ENCODE results near the gene KLHL25. TPM values are rescaled to one million over a fixed set of nuclear protein-coding genes. Genes with fewer than 3 reads are reported as not detected.
A peak's percentile ranks its signal among the peaks of the same experiment; 100 is the strongest.
"Not testable (repeated sequence)": the region's sequence is repeated elsewhere in the genome, so short reads cannot be mapped to it uniquely, and the experiment has no call there.

The KLHL25 gene, protein sequence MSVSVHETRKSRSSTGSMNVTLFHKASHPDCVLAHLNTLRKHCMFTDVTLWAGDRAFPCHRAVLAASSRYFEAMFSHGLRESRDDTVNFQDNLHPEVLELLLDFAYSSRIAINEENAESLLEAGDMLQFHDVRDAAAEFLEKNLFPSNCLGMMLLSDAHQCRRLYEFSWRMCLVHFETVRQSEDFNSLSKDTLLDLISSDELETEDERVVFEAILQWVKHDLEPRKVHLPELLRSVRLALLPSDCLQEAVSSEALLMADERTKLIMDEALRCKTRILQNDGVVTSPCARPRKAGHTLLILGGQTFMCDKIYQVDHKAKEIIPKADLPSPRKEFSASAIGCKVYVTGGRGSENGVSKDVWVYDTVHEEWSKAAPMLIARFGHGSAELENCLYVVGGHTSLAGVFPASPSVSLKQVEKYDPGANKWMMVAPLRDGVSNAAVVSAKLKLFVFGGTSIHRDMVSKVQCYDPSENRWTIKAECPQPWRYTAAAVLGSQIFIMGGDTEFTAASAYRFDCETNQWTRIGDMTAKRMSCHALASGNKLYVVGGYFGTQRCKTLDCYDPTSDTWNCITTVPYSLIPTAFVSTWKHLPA
- total RNA-seq = 3.6 and 3.9 TPM in 2 replicates

DNA sequence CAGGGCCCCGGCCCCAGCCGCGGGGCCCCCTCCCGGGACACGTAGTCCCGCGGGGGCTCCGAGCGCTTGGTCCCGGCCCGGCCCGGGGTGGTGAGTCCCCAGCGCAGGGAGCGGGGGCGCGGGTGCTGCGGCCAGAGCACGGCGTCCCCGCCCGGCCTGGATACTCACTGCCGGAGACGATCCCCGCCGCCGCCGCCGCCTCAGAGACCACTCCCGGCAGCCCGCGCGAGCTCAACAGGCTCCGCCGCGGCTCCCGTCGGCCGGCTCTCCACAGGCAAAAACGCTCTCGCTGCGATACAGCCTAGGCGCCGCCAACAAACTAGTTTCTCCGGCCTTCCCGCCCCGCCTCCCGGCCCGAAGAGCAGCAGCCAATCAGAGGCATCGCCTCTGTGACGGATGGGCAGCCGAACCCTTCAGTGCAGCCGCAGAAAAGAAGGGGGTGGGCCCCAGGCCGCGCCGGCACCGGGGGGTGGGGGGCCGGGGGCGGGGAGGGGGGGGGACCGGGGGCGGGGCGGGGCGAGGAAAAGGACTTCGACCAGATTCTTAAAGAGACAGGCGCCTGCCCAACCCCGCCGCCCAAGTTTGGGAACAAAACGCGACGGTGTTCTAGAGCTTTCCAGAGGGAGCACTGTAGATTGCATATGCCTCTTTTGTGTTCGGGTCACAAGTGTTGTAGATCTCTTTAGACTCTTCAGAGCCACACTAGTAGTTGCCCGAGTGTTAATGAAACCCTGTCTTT lies at the start of gene KLHL25:
Gene KLHL25, minus strand, starts transcription at position 328 of the 739 bp plus-strand sequence. CDS start 25,115 bp downstream, outside the sequence.
- peak; percentile 95 for DNase-seq (ENCODE audit: low read depth in 2 of 2)

DNA sequence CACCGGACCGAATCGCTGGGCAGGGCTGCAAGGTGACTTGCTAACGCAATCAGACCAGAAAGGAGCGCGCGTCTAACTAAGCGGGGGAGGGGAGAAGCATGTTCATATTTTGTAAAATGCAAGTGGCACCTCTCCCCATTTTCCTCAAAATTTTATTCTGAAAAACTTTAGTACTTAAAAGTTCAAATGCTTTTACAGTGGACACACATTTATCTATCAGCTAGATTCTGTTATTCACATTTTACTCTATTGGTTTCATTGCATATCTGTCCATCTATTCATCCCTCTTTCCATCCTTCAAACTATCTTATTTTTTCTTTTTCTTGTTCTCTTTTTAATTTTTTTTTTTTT lies 46.1 kb upstream of the KLHL25 start:
- DNase-seq (ENCODE audit: low read depth in 2 of 2) = no peak

DNA sequence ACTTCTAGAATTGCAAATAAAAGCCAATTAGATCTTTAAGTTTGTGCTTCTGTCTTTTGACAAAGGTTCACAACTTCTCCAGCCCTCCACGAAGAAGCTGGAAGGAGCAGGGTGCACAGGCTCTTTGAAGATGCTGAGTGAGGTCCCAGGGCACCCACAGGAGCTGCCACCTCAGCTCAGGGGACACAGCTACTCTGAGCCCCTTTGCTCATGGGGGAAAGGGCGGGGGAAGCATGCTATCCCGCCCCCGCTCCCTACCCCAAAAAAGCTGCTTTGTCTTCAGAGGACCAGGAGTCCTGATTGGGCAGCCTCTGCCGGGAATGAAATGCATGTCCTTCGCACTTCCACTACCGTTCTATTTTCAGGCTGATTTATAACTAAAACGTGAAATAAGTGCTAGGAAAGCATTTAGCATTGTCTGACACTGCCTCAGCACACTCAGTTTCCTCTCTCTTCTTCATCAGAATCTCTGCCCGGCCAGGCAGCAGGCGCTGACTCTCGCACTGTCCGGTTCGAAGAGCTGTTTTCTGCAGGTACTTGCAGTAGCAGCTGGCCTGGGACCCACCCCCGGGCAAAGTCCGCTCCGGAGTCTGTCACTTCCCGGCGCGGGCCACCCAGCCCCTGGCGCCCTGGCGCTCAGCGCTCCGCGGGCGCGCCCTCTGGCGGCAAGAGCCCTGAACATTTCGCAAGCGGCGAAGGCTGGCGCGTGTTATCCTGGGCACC lies 45.5 kb upstream of the KLHL25 start:
- peak; percentile 65 to 82 for DNase-seq (ENCODE audit: low read depth in 2 of 2)

DNA sequence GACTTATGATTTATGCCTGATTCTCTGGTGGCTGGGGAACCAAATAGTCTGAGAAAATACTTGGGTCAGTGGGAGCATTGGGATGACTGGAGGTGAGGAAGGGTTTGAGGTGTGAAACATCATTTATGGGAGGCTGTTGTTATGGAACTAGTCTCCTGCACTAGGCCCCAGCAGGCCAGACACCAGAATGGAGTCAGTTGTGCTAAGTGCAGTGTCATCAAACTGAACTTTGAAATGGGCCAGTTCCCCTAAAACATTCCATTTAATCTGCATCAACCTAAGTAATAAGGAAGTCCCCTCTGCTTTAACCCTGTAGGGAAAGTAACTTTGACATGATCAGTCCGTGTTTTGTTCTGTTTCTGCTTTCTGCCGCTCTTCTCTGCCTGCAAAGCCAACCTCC lies 44.9 kb upstream of the KLHL25 start:
- no peak for DNase-seq (ENCODE audit: low read depth in 2 of 2)

DNA sequence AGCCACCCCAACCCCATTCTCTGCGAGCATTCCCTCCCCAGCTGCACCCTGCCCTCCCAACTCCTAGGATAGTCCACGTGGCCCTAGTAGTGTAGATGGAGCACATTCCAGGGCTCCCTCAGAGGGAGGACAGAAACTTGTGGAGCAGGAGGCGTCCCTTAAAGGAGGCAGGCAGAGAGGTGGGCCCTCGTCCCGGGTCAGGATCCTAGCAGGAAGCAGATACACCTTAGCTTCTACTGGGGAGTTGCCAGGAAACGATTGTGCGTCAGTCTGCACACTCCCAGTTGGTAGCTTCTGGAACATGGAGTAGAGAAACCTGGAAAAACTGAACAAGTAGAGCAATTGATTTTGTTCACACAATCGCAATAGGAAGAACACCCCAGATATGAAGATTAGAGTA lies 43.9 kb upstream of the KLHL25 start:
- no peak for DNase-seq (ENCODE audit: low read depth in 2 of 2)

DNA sequence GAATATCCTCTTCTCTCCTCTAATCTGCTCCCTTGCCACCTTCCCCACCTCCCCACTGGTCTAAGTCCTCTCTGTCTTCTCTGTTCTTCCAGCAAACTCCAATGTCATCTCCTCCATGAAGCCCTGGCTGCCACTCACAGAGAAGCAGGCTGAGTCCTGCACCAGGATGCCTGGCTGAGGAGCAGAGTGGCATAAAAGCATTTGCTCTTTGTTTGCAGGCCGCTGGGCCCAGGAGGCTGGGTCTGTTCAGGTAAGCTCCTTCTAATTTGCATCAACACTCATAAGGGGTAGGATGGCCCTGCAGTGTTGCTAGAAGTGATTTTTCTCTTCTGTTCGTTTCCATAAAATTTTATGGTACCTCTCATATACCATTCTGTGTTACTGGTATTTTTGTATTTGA lies 43.2 kb upstream of the KLHL25 start:
- DNase-seq (ENCODE audit: low read depth in 2 of 2) = no peak

- peak; percentile 37 to 77 for DNase-seq (ENCODE audit: low read depth in 2 of 2)
Measured at GRCh38 chr15:85837011-85837433, 42.3 kb upstream of the KLHL25 start.

DNA sequence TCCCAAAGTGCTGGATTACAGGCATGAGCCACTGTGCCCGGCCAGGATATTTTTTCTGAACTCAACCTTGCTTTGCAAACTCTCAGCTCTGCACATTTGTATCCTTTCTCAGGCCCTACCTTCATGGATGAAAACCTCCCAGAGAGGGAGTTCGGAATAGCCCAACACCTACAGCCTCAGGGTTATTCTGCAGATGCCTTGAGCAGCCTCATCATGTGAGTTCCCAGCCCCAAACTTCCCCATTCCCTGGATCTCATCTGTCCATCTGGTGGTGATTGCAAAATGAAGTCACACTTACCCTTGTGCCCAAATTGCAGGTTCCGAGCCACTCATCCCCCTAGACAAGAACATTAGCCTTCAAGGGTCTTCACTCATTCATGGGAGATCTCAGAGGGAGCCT lies 39.9 kb upstream of the KLHL25 start:
- no peak for DNase-seq (ENCODE audit: low read depth in 2 of 2)

- no peak for DNase-seq (ENCODE audit: low read depth in 2 of 2)
Measured at GRCh38 chr15:85832394-85832793, 37.7 kb upstream of the KLHL25 start.

GRCh38 chr15:85831415-85832113 lies 36.8 kb upstream of the KLHL25 start:
- DNase-seq (ENCODE audit: low read depth in 2 of 2) = peak; percentile 61 to 77

DNA sequence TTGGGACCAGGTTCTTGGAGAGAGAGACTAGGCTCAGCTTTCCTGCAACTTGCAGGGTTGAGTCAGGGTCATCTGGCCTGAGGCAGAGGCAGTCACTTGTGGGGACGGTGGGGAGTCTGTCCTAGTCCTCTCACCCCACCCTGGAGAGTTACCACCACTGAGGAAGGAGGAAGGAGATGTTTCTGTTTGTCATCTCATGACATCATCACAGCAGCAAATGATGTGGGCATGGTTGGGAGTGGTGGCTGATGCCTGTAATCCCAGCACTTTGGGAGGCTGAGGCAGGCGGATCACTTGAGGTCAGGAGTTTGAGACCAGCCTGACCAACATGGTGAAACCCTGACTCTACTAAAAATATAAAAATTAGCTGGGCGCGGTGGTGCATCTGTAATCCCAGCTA lies 35.0 kb upstream of the KLHL25 start:
- DNase-seq (ENCODE audit: low read depth in 2 of 2) = not testable (repeated sequence)

DNA sequence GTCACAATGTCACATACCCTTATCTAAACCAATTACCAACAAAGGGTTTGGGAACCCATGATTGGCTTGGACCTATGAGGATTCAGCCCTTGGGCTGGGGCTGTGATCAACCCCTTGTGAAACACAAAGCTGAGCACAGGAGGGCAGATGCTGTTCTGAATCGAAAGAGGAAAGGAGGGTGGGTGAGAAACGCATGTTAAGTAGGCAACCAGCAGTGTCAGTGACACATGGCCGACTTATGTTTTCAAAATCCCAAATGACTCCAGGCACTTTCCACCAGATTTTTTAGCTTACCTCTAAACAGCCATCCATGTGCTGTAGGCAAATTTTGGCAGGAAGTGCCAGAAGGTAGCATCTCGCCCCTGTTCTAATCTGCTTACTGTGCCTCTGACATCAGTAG lies 34.1 kb upstream of the KLHL25 start:
- no peak for DNase-seq (ENCODE audit: low read depth in 2 of 2)

DNA sequence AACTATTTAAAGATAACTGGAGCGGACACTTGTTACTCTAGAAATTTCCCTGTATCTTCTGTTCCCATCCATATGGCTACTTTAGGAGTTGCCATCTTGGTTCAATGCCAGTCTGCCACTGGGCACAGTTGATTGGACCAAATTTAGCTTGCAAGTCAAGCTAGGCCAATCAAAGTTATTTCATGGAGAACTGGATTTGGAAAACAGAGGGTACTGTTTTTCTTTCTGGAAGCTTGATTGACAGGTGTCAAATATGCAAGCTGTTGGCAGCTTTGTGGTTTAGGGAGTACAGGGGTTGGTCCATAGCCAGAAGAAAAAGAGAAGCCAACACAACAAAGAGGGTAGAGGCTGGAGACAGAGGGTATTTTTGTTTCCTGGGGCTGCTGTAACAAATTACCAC lies 33.4 kb upstream of the KLHL25 start:
- DNase-seq (ENCODE audit: low read depth in 2 of 2) = no peak

- DNase-seq (ENCODE audit: low read depth in 2 of 2) = no peak
Measured at GRCh38 chr15:85826756-85827515, 32.2 kb upstream of the KLHL25 start.

GRCh38 chr15:85825719-85826118 lies 31.0 kb upstream of the KLHL25 start:
- no peak for DNase-seq (ENCODE audit: low read depth in 2 of 2)

- no peak for DNase-seq (ENCODE audit: low read depth in 2 of 2)
Measured at GRCh38 chr15:85825118-85825517, 30.4 kb upstream of the KLHL25 start.

GRCh38 chr15:85821545-85821944 lies 26.8 kb upstream of the KLHL25 start:
- no peak for DNase-seq (ENCODE audit: low read depth in 2 of 2)

GRCh38 chr15:85819938-85820337 lies 25.2 kb upstream of the KLHL25 start:
- no peak for DNase-seq (ENCODE audit: low read depth in 2 of 2)

DNA sequence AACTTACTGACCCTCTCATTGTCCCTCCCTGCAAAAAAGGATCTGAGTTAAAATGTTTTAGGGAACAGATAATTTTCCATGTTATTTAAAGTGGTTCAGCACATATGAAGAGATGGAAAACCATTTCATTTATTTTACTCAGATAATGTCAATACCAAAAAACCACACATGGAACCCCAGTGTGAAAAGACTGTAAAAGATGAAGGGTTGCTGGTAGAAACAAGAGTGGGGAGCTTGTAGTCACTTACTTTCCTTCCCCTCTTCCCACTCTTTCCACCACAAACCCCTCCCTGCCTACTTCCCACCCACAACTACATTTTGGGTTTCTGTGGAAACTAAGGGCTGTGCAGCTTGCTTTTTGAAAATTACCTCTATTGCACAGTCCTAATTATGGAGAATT lies 18.5 kb upstream of the KLHL25 start:
- DNase-seq (ENCODE audit: low read depth in 2 of 2) = no peak

- peak in 1 of 2 donors; percentile 12 for DNase-seq (ENCODE audit: low read depth in 2 of 2)
Measured at GRCh38 chr15:85810075-85810474, 15.3 kb upstream of the KLHL25 start.
